ENCODE results near the gene FOXD1. TPM values are rescaled to one million over a fixed set of nuclear protein-coding genes. Genes with fewer than 3 reads are reported as not detected.

FOXD1 gene
- total and polyA plus RNA-seq, 3 donors from 2014 or later, result 7.4 to 12.8 (median 9.1) TPM

DNA sequence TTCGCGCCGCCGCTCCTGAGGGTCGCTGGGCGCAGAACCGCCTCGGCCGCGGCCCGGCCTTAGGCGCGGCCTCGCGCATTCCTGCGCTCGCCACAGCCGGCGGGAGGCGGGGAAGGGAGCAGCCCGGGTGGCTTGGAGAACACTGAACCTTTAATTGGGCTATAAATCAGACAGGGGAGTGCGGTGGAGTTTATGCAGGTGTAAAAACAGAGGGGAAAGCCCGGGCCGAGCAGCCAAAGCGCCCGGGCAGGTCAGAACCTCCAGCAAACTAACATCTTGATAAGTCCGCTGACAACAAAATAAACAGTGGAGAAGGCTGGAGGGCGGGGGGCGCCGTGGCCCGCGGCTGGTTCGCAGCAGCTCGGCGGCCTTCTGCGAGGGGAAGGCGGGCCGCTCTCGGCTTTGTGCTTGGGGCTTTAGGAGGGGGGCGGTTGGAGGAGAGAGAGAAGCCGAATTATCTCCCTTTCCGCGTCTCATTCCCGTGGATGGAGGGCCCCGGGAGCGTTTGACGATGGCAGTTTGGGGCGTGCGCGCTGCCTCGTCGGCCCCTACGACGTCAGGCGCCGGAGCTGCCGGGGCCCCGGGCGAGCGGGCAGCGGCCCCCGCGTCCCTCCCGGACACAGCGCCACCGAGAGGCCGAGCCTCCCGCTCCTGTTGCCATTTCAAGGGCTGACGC lies 11.3 kb downstream of the FOXD1 start:
- no peaks in the 10 kb centered on the region for H3K36me3 ChIP-seq (ENCODE audit: low read depth, missing control alignments)
- H3K27ac ChIP-seq, result peak overlapping the region; percentile 1 to 48
- no peak for DNase-seq
- H3K4me1 ChIP-seq, result peaks cover 4% of the 10 kb centered on the region
- 0 to 4% methylated on average over 21 to 54 of the region's 69 CpGs for WGBS, 2 donors
- intact Hi-C loops (cut with DNase I; ENCODE audit: low total_unique reads), result no loop called here
- no peaks in the 10 kb centered on the region for H3K9me3 ChIP-seq
- TF ChIP-seq, protein P1, sequence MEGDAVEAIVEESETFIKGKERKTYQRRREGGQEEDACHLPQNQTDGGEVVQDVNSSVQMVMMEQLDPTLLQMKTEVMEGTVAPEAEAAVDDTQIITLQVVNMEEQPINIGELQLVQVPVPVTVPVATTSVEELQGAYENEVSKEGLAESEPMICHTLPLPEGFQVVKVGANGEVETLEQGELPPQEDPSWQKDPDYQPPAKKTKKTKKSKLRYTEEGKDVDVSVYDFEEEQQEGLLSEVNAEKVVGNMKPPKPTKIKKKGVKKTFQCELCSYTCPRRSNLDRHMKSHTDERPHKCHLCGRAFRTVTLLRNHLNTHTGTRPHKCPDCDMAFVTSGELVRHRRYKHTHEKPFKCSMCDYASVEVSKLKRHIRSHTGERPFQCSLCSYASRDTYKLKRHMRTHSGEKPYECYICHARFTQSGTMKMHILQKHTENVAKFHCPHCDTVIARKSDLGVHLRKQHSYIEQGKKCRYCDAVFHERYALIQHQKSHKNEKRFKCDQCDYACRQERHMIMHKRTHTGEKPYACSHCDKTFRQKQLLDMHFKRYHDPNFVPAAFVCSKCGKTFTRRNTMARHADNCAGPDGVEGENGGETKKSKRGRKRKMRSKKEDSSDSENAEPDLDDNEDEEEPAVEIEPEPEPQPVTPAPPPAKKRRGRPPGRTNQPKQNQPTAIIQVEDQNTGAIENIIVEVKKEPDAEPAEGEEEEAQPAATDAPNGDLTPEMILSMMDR (IDR thresholded peaks at IDR 0.05), result no peak
- TF ChIP-seq POLR2A (IDR thresholded peaks at IDR 0.05), result no peak
- no peaks in the 10 kb centered on the region for H3K27me3 ChIP-seq
- H3K4me3 ChIP-seq, result peak overlapping the region; percentile 39 to 61

DNA sequence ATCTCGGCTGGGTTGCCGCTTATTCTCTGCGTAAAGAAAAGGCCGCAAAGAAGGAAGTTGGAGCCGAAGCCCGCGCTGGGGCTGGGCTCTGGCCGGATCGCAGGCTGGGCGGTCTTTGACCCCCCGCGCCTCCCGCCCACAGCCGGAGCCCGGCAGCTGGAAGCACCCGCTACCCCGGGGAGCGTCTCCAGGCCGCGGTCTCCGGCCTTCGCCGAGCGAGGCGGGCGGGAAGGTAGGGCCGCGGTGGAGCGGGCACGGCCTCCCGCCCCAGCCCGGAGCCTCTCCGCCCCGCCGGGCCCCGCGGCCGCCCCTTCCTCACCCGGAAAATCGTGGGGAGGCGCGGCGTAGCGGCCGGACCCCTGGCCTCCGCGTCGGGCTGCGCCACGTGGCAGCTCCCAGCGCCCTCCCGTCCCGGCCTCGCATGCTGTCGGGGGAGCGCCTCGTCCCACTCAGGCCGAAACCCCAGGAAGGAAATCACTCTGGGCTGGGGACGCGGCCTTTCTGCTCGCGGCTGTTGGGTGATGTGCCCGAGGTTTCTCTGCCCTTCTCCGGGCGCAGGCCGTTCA lies 12.0 kb downstream of the FOXD1 start:
- no peak for DNase-seq
- Histone ChIP-seq H3K4me1 (peaks cover 4% of the 10 kb centered on the region), H3K4me3 (peak overlapping the region; percentile 39 to 61), H3K36me3 (ENCODE audit: low read depth, missing control alignments) (no peaks in the 10 kb centered on the region), H3K27ac (peak overlapping the region; percentile 1 to 48), H3K9me3 (no peaks in the 10 kb centered on the region), H3K27me3 (no peaks in the 10 kb centered on the region)
- intact Hi-C loops (cut with DNase I; ENCODE audit: low total_unique reads), result no loop called here
- TF ChIP-seq POLR2A (IDR thresholded peaks at IDR 0.05), result no peak
- TF ChIP-seq, protein P1 (IDR thresholded peaks at IDR 0.05), result no peak
- 2 to 3% methylated on average over 8 to 65 of the region's 66 CpGs for WGBS, 2 donors

DNA sequence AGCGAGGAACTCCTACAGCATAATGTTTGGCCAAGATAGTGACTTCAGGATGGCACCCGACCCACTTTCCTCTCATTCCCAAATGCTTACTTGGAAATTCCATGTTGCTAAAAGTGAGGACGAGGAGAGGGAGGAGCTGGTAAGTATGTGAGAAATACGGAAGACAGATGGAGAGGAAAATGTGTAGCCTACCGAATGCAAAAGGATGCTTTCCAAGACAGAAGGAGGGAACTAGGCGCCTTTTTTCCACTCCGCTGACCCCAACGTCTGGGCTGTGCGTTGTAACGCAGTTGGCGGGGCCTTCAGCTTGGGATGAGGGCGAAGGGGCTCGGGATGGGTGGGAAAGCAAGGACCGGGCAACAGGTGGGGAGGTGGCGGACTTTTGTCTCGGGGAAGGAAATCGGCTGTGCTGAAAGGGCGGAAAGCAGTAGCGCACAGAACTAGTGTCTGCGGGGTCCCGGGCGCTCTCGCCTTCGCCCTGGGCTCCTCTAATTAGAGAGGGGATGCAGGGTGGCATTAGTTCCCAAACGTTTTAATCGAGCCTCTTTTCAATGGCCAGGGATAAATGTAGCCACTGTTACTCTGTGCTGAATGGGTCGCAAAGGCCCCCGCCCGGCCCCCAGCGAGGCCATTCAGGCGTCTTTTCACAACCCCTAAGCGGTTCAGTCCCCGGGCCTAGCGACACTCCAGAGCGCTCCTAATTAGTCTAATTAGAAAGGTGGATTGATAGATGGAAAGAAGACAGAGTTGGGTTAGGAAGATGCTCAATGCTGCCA lies 12.6 kb downstream of the FOXD1 start:
- no peak for DNase-seq
- H3K4me3 ChIP-seq, result peak overlapping the region; percentile 39 to 61
- H3K27me3 ChIP-seq, result no peaks in the 10 kb centered on the region
- H3K36me3 ChIP-seq (ENCODE audit: low read depth, missing control alignments), result no peaks in the 10 kb centered on the region
- H3K27ac ChIP-seq, result peak overlapping the region in 1 of 2 donors; percentile 1
- TF ChIP-seq, protein P1 (IDR thresholded peaks at IDR 0.05), result no peak
- TF ChIP-seq POLR2A (IDR thresholded peaks at IDR 0.05), result no peak
- no peaks in the 10 kb centered on the region for H3K9me3 ChIP-seq
- H3K4me1 ChIP-seq, result peaks cover 4% of the 10 kb centered on the region
- 21 to 29% methylated on average over 35 of the region's 35 CpGs for WGBS, 2 donors
- intact Hi-C loops (cut with DNase I; ENCODE audit: low total_unique reads), result no loop called here

DNA sequence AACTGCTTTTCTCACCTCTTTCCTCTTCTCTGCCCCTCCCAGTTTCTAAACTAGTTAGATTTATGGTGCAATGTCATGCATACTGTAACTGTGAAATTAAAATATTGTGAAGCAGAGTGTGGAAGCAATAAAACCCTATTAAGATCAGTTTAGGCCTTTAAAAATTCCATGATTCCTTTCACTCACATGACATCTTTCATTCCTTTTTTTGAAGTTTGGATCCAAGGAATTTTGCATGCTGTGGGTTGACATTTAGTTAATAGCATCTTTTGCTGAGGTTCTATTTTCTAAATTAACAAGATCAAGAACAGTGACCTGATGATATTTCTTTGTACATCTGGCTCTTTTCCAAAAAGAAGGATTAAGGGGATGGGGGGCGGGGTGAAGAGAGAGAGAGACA lies 13.7 kb downstream of the FOXD1 start:
- H3K4me3 ChIP-seq, result no peak overlapping the region
- no peak overlapping the region for H3K27ac ChIP-seq
- intact Hi-C loops (cut with DNase I; ENCODE audit: low total_unique reads), result no loop called here
- no peak for DNase-seq
- WGBS, 2 donors, result 69 to 75% methylated on average over 1 of the region's 1 CpG
- TF ChIP-seq POLR2A (IDR thresholded peaks at IDR 0.05), result no peak
- no peaks in the 10 kb centered on the region for H3K9me3 ChIP-seq
- H3K4me1 ChIP-seq, result peaks cover 4% of the 10 kb centered on the region
- no peaks in the 10 kb centered on the region for H3K36me3 ChIP-seq (ENCODE audit: low read depth, missing control alignments)
- no peaks in the 10 kb centered on the region for H3K27me3 ChIP-seq

DNA sequence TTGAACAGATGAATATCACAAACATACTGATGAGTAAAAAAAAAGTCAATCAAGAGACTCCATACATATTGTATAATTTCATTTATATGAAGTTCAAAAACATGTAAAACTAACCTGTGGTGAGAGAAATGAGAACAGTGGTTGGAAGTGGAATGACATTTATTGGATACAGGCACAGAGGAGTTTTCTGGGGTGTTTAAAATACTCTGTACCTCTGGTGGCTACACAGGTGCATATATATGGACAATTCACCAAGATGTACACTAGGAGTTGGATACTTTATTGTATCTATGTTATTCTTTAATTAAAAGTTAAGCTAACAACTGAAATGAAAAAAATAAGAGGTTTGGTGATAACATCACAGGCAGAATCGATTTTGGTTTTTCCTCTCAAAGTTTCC lies 14.1 kb downstream of the FOXD1 start:
- H3K36me3 ChIP-seq (ENCODE audit: low read depth, missing control alignments), result no peaks in the 10 kb centered on the region
- intact Hi-C loops (cut with DNase I; ENCODE audit: low total_unique reads), result no loop called here
- peaks cover 4% of the 10 kb centered on the region for H3K4me1 ChIP-seq
- H3K9me3 ChIP-seq, result no peaks in the 10 kb centered on the region
- no peak overlapping the region for H3K27ac ChIP-seq
- H3K27me3 ChIP-seq, result no peaks in the 10 kb centered on the region
- DNase-seq, result no peak
- no peak for TF ChIP-seq POLR2A (IDR thresholded peaks at IDR 0.05)
- TF ChIP-seq, protein P1 (IDR thresholded peaks at IDR 0.05), result no peak
- WGBS, 2 donors, result 47 to 54% methylated on average over 1 of the region's 1 CpG
- H3K4me3 ChIP-seq, result no peak overlapping the region

All from testis (tissue), 3 donors.